C4-2B (cell line): ENCODE measurements around the gene AFP.

ENCODE experiments used
- CTCF ChIP-seq: fragments of 450-650 bp; conservative IDR thresholded peaks from 2 replicates; pipeline ENCODE4 v1.5.1; 2017; ENCODE audit warnings: mild to moderate bottlenecking
- ZFX ChIP-seq: fragments of 450-650 bp; IDR thresholded peaks from 2 replicates; pipeline ENCODE4 v1.6.1; 2017

- TF ChIP-seq CTCF (no peak), ZFX (no peak)
Observed at GRCh38 chr4:73404457-73404856, 31.6 kb upstream of the AFP start.
